Neuronal stem cell (in vitro differentiated cells): Measurements from ENCODE around the gene TICRR.
A peak's percentile ranks its signal among the peaks of the same experiment; 100 is the strongest.

ENCODE experiments used
- DNase-seq: peaks from one replicate; pipeline ENCODE4 v3.0.0-alpha.2; 2013; ENCODE audit warnings: low spot score
- H2AFZ ChIP-seq: one replicate; pipeline ENCODE4 v1.6.1; 2013; ENCODE audit warnings: mild to moderate bottlenecking, low read length, inconsistent platforms
- H2AK5ac ChIP-seq: 2 replicates; pipeline ENCODE4 v1.6.1; 2013; ENCODE audit warnings: low read depth, mild to moderate bottlenecking, inconsistent platforms, low read length, moderate library complexity, mixed read lengths
- H2BK120ac ChIP-seq: 2 replicates; pipeline ENCODE4 v1.6.1; 2013; ENCODE audit warnings: low read depth, mild to moderate bottlenecking, inconsistent platforms, low read length, moderate library complexity, mixed read lengths
- H2BK12ac ChIP-seq: one replicate; pipeline ENCODE4 v1.6.1; 2013; ENCODE audit warnings: low read length, inconsistent platforms
- H2BK15ac ChIP-seq: 2 replicates; pipeline ENCODE4 v1.6.1; 2013; ENCODE audit warnings: mild to moderate bottlenecking, low read length, inconsistent platforms, mixed read lengths
- H2BK5ac ChIP-seq: one replicate; pipeline ENCODE4 v1.6.1; 2013; ENCODE audit warnings: inconsistent platforms, mild to moderate bottlenecking, low read length, moderate library complexity
- H3K14ac ChIP-seq: one replicate; pipeline ENCODE4 v1.6.1; 2013; ENCODE audit warnings: low read length, inconsistent platforms
- H3K18ac ChIP-seq: 2 replicates; pipeline ENCODE4 v1.6.1; 2013; ENCODE audit warnings: low read length, inconsistent platforms
- H3K23ac ChIP-seq: 2 replicates; pipeline ENCODE4 v1.6.1; 2013; ENCODE audit warnings: low read depth, mild to moderate bottlenecking, mixed read lengths, low read length, inconsistent platforms; ENCODE audit not compliant: poor library complexity
- H3K27ac ChIP-seq: replicated peaks from 3 replicates; pipeline ENCODE4 v1.5.1; 2013; ENCODE audit warnings: low read length, inconsistent platforms
- H3K27me3 ChIP-seq, 3 experiments: 2 replicates each; pipeline ENCODE4 v1.6.1; 2013; ENCODE audit warnings: low read length in 3 of 3, mild to moderate bottlenecking in 2 of 3, inconsistent platforms in 1 of 3, low read depth in 1 of 3, mixed read lengths in 1 of 3, moderate library complexity in 1 of 3; ENCODE audit not compliant: control insufficient read depth in 3 of 3, insufficient read depth in 3 of 3
- H3K36me3 ChIP-seq, 2 donors: replicated peaks in 1 of 2; 2 replicates each; pipeline ENCODE4 v1.6.1; 2013; ENCODE audit warnings: low read length in 2 of 2; ENCODE audit not compliant: control insufficient read depth in 2 of 2, insufficient read depth in 2 of 2
- H3K4ac ChIP-seq: 2 replicates; pipeline ENCODE4 v1.6.1; 2013; ENCODE audit warnings: inconsistent platforms, mild to moderate bottlenecking, low read length, moderate library complexity
- H3K4me1 ChIP-seq, 2 donors: 1 replicate in 1 of 2; 2 replicates in 1 of 2; pipeline ENCODE4 v1.6.1; 2013; ENCODE audit warnings: low read length in 2 of 2, low read depth in 1 of 2; ENCODE audit not compliant: control insufficient read depth in 2 of 2, insufficient read depth in 1 of 2
- H3K4me2 ChIP-seq: one replicate; pipeline ENCODE4 v1.6.1; 2013; ENCODE audit warnings: mild to moderate bottlenecking, low read length, inconsistent platforms; ENCODE audit not compliant: insufficient read depth, poor library complexity, severe bottlenecking
- H3K4me3 ChIP-seq, 2 donors: 2 replicates each; pipeline ENCODE4 v1.5.1; 2013; ENCODE audit warnings: low read length in 2 of 2, mild to moderate bottlenecking in 2 of 2, inconsistent platforms in 1 of 2, moderate library complexity in 1 of 2
- H3K79me1 ChIP-seq: one replicate; pipeline ENCODE4 v1.6.1; 2013; ENCODE audit warnings: low read depth, mild to moderate bottlenecking, inconsistent platforms, low read length, moderate library complexity
- H3K9ac ChIP-seq: one replicate; pipeline ENCODE4 v1.6.1; 2013; ENCODE audit warnings: mild to moderate bottlenecking, low read depth, low read length, inconsistent platforms; ENCODE audit not compliant: poor library complexity
- H3K9me3 ChIP-seq, 2 donors: replicated peaks in 1 of 2; 2 replicates each; pipeline versions ENCODE3 to v1.6.1; 2013; ENCODE audit warnings: low read length in 2 of 2, mild to moderate bottlenecking in 2 of 2, inconsistent platforms in 1 of 2, low read depth in 1 of 2, mixed read lengths in 1 of 2, moderate library complexity in 1 of 2; ENCODE audit not compliant: control insufficient read depth in 2 of 2, insufficient read depth in 1 of 2
- H4K8ac ChIP-seq: one replicate; pipeline ENCODE4 v1.6.1; 2013; ENCODE audit warnings: low read depth, mild to moderate bottlenecking, inconsistent platforms, low read length, moderate library complexity
- H4K91ac ChIP-seq: one replicate; pipeline ENCODE4 v1.6.1; 2013; ENCODE audit warnings: low read length, low read depth, mild to moderate bottlenecking, inconsistent platforms; ENCODE audit not compliant: poor library complexity
- whole genome bisulfite sequencing, 2 donors: extraction: QIAGEN DNeasy Blood & Tissue Kit; methylation state at CpG; one replicate each; pipeline ENCODE4 v1.1.7; 2013; ENCODE audit warnings: missing lambda C conversion rate in 2 of 2, mixed read lengths in 1 of 2; ENCODE audit not compliant: insufficient read length in 2 of 2, insufficient replicate concordance in 1 of 2; ENCODE audit errors: extremely low coverage in 2 of 2; 5-methylcytosine and 5-hydroxymethylcytosine counted together

The TICRR gene

GRCh38 chr15:89666184-89666857 is 91.1 kb downstream of the TICRR start:
- H3K27me3 ChIP-seq: peaks cover 0 to 48% (median 11%) of the 10 kb centered on the region in 3 experiments
- no peak overlapping the region for H3K4me2 ChIP-seq
- no peak overlapping the region for H2BK120ac ChIP-seq
- no peak overlapping the region for H3K27ac ChIP-seq
- no peak overlapping the region for H4K91ac ChIP-seq
- peak overlapping the region; percentile 97 for H3K18ac ChIP-seq
- no peaks in the 10 kb centered on the region for H3K9me3 ChIP-seq
- H3K14ac ChIP-seq: no peak overlapping the region
- peak overlapping the region; percentile 68 for H2AK5ac ChIP-seq
- H4K8ac ChIP-seq: no peak overlapping the region
- no peak for DNase-seq
- peak overlapping the region; percentile 96 for H2BK15ac ChIP-seq
- H3K4me3 ChIP-seq: peak overlapping the region in 1 of 2 donors; percentile 46
- no CpG with 5 or more reads among the region's 8 CpGs for WGBS, 2 donors
- no peak overlapping the region for H3K9ac ChIP-seq
- peak overlapping the region; percentile 73 for H3K23ac ChIP-seq
- H3K36me3 ChIP-seq: no peaks in the 10 kb centered on the region
- H3K4ac ChIP-seq: no peak overlapping the region
- no peaks in the 10 kb centered on the region for H3K79me1 ChIP-seq
- no peak overlapping the region for H2BK5ac ChIP-seq
- peak overlapping the region; percentile 94 for H2AFZ ChIP-seq
- no peak overlapping the region for H2BK12ac ChIP-seq
- H3K4me1 ChIP-seq: peaks cover 4 to 5% of the 10 kb centered on the region in 2 donors

DNA sequence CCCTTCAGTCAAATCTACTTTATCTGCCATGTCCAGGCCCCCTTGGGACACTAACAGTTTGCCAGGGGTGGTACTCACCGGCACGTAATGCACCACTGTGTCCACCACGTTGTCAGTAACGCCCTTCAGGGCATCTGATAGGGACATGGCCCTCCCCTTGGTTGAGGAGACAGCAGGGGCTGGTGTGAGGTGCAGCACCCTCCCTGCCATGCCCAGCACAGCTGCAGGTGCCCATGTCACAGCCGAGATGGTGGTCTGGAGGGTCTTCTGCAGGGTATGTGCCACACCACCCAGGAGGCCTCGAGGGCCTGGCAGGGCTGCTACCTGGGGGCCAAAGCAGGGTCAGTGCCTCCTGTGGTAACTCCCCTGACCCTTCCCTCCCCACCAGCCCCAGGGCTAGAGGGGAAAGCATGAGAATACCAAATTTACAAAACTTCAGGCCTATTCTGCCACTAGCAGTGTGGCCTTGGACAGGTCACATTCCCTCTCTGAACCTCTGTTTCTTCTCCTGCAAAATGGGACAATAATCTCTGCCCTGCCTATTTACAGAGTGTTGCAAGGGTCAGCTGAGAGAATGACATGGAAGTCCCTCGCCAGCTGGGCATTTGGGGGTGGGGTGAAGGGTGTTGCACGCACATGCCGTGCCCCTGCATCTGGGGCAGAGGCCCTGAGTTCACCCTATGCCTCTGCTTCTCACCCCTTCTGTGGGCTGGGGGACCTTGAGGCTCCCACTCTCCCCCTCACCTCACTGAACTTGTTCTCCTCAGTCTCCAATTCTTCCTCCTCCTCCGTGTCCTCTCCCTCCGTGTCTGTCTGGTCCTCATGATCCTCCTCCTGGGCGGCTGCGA is 91.8 kb downstream of the TICRR start:
- H3K9ac ChIP-seq: no peak overlapping the region
- no peak overlapping the region for H2AFZ ChIP-seq
- no peak overlapping the region for H3K27ac ChIP-seq
- no peak overlapping the region for H4K91ac ChIP-seq
- no peaks in the 10 kb centered on the region for H3K9me3 ChIP-seq
- H3K4me3 ChIP-seq: no peak overlapping the region
- DNase-seq: no peak
- H3K27me3 ChIP-seq: peaks cover 0 to 56% (median 11%) of the 10 kb centered on the region in 3 experiments
- peak overlapping the region; percentile 90 for H2BK15ac ChIP-seq
- H3K14ac ChIP-seq: peak overlapping the region; percentile 65
- no peaks in the 10 kb centered on the region for H3K36me3 ChIP-seq
- no peak overlapping the region for H3K4me2 ChIP-seq
- no peak overlapping the region for H4K8ac ChIP-seq
- H3K23ac ChIP-seq: no peak overlapping the region
- WGBS, 2 donors: no CpG with 5 or more reads among the region's 13 CpGs
- H3K4me1 ChIP-seq: peaks cover 4 to 5% of the 10 kb centered on the region in 2 donors
- peak overlapping the region; percentile 81 for H3K18ac ChIP-seq
- H2AK5ac ChIP-seq: peak overlapping the region; percentile 58
- peak overlapping the region; percentile 68 for H2BK12ac ChIP-seq
- no peaks in the 10 kb centered on the region for H3K79me1 ChIP-seq
- no peak overlapping the region for H2BK5ac ChIP-seq
- no peak overlapping the region for H3K4ac ChIP-seq
- no peak overlapping the region for H2BK120ac ChIP-seq

GRCh38 chr15:89667706-89667960 is 92.4 kb downstream of the TICRR start:
- Histone ChIP-seq H3K4ac (no peak overlapping the region), H2BK12ac (peak overlapping the region; percentile 68), H4K8ac (no peak overlapping the region), H3K27me3 (peaks cover 0 to 60% (median 11%) of the 10 kb centered on the region in 3 experiments), H3K18ac (peak overlapping the region; percentile 81), H3K27ac (no peak overlapping the region), H3K36me3 (no peaks in the 10 kb centered on the region), H3K14ac (peak overlapping the region; percentile 65), H4K91ac (no peak overlapping the region), H3K4me3 (no peak overlapping the region), H2AK5ac (peak overlapping the region; percentile 38), H2BK120ac (no peak overlapping the region), H3K23ac (no peak overlapping the region), H2BK5ac (no peak overlapping the region), H2AFZ (no peak overlapping the region), H3K9me3 (no peaks in the 10 kb centered on the region), H2BK15ac (peak overlapping the region; percentile 90), H3K79me1 (no peaks in the 10 kb centered on the region), H3K4me2 (no peak overlapping the region), H3K9ac (no peak overlapping the region), H3K4me1 (peaks cover 4 to 5% of the 10 kb centered on the region in 2 donors)
- no CpG with 5 or more reads among the region's 7 CpGs for WGBS, 2 donors
- DNase-seq: no peak

DNA sequence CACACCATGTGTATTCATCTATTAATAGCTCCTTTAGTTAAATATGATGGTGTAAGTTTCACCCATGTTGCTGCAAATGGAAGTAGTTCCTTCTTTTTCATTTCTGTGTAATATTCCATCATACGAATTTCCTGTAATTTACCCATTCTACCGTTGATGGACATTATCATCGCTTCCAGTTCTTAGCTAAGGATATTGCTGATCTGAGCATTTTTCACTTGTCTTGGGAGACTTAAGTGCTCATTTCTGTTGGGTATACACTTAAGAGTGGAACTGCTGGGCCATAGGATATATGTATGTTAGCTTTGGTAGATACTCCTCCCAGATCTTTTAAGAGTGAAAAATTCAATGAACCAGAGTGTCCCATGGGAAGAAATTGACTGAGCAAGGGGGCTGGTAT is 92.9 kb downstream of the TICRR start:
- Histone ChIP-seq H3K4me1 (peaks cover 4 to 5% of the 10 kb centered on the region in 2 donors), H3K27me3 (peaks cover 0 to 60% (median 11%) of the 10 kb centered on the region in 3 experiments)

More for the DNA sequence above, 92.9 kb downstream of the TICRR start:
- H3K9me3 ChIP-seq: no peaks in the 10 kb centered on the region
- H3K4me3 ChIP-seq: no peak overlapping the region
- no peak for DNase-seq
- no peaks in the 10 kb centered on the region for H3K79me1 ChIP-seq
- H2BK15ac ChIP-seq: no peak overlapping the region
- no peak overlapping the region for H2BK5ac ChIP-seq
- no peak overlapping the region for H2AK5ac ChIP-seq
- H3K23ac ChIP-seq: no peak overlapping the region
- no peak overlapping the region for H3K27ac ChIP-seq
- no peak overlapping the region for H2BK12ac ChIP-seq
- no peak overlapping the region for H3K4ac ChIP-seq
- no peak overlapping the region for H2BK120ac ChIP-seq
- no peak overlapping the region for H3K9ac ChIP-seq
- WGBS, 2 donors: no CpG with 5 or more reads among the region's 3 CpGs
- H4K8ac ChIP-seq: no peak overlapping the region
- H4K91ac ChIP-seq: no peak overlapping the region
- H3K4me2 ChIP-seq: no peak overlapping the region
- no peak overlapping the region for H3K18ac ChIP-seq
- no peaks in the 10 kb centered on the region for H3K36me3 ChIP-seq
- no peak overlapping the region for H2AFZ ChIP-seq
- no peak overlapping the region for H3K14ac ChIP-seq
